ENCODE data around the gene C17orf113. TPM values are rescaled to one million over a fixed set of nuclear protein-coding genes. Genes with fewer than 3 reads are reported as not detected.
A peak's percentile ranks its signal among the peaks of the same experiment; 100 is the strongest.

The C17orf113 gene
- total and polyA plus RNA-seq, 4 donors = 0.12 to 0.17 (median 0.14) TPM; not detected in 1

DNA sequence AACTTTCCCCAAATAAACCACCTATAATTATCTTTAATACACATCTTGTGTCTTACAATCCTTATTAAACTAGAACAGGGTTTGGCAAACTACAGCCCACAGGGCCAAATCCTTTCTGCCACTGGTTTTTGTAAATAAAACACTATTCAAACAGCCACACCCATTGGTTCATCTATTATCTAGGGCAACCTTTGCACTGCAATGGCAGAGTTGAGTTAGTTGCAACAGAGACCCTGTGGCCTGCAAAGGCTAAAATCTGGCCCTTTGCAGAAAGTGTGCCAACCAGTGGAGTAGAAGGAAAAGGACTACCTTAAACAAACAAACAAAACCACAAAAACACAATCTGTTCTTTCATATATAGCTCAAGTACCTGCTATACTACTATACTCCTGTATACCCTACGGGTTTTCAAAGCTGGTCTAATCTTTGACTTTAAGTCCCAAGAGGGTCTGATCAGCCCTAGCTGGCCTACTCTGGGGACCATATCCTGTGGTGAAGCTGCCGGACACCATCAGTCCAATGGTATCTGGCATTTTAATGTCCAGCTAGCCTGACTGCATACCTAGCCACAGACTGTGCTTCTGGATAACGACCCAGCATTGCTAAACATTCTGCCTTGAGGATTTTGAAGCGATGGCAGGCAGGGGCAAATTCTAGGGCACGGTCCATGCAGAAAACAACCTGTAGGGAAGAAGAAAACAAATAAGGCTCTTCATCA, 60.5 kb downstream of the C17orf113 start (continued):
- TF ChIP-seq, protein P1, sequence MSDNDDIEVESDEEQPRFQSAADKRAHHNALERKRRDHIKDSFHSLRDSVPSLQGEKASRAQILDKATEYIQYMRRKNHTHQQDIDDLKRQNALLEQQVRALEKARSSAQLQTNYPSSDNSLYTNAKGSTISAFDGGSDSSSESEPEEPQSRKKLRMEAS (IDR thresholded peaks at IDR 0.05) = peak; percentile 79
- TF ChIP-seq RAD21 (IDR thresholded peaks at IDR 0.05) (peak; percentile 49 to 59), RXRA (IDR thresholded peaks at IDR 0.05) (peak; percentile 87 to 95)
- TF ChIP-seq, protein P2, sequence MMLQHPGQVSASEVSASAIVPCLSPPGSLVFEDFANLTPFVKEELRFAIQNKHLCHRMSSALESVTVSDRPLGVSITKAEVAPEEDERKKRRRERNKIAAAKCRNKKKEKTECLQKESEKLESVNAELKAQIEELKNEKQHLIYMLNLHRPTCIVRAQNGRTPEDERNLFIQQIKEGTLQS (IDR thresholded peaks at IDR 0.05) = peak; percentile 35

DNA sequence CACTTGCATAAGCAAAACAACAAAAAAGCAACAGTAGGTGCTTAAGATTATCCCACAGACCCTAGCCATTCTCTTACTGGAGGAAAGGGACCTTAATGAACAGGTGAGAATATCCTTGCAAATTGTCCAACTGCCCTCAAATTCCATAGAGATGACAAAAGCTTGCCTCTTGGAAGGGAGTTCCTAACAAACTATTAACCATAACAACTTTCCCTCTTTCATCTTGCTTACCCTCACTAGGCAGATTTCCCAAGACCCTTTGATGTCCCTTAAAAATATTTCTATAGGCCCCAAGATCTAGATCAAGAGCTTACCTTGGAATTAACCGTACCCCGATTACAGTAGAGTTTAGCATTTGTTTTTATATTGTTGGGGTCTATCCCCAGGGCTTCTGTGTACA, 62.0 kb downstream of the C17orf113 start:
- DNase-seq (ENCODE audit: low spot score) = no peak
- H3K27me3 ChIP-seq (ENCODE audit: control insufficient read depth in 4 of 4, insufficient read depth in 4 of 4, low read length in 3 of 4) = no peaks in the 10 kb centered on the region
- H3K9ac ChIP-seq (ENCODE audit: low read depth in 1 of 2, low read length in 2 of 2) = no peak overlapping the region
- peaks cover 4 to 28% (median 23%) of the 10 kb centered on the region in 4 donors for H3K4me1 ChIP-seq (ENCODE audit: control insufficient read depth in 4 of 4, insufficient read depth in 4 of 4, low read length in 3 of 4)
- WGBS = 98% methylated on average over 2 of the region's 2 CpGs
- peaks cover 13 to 56% (median 45%) of the 10 kb centered on the region in 4 donors for H3K36me3 ChIP-seq (ENCODE audit: control insufficient read depth in 4 of 4, insufficient read depth in 3 of 4, low read depth in 1 of 4, low read length in 3 of 4)
- H3K27ac ChIP-seq (ENCODE audit: low read depth in 1 of 2, low read length in 2 of 2) = no peak overlapping the region
- H3K4me3 ChIP-seq (ENCODE audit: low read depth in 1 of 3, low read length in 3 of 3) = no peak overlapping the region
- H3K9me3 ChIP-seq (ENCODE audit: control insufficient read depth in 4 of 4, low read length in 3 of 4) = no peaks in the 10 kb centered on the region
- TF ChIP-seq RAD21 (IDR thresholded peaks at IDR 0.05) (no peak), EGR1 (IDR thresholded peaks at IDR 0.05; ENCODE audit: low read depth in 2 of 2) (no peak), JUND (IDR thresholded peaks at IDR 0.05) (no peak), GABPA (IDR thresholded peaks at IDR 0.05 in 1 of 2, conservative IDR thresholded peaks at IDR 0.05 in 1 of 2) (no peak)
- TF ChIP-seq, protein P2 (IDR thresholded peaks at IDR 0.05) = peak; percentile 12
- TF ChIP-seq, protein P3, sequence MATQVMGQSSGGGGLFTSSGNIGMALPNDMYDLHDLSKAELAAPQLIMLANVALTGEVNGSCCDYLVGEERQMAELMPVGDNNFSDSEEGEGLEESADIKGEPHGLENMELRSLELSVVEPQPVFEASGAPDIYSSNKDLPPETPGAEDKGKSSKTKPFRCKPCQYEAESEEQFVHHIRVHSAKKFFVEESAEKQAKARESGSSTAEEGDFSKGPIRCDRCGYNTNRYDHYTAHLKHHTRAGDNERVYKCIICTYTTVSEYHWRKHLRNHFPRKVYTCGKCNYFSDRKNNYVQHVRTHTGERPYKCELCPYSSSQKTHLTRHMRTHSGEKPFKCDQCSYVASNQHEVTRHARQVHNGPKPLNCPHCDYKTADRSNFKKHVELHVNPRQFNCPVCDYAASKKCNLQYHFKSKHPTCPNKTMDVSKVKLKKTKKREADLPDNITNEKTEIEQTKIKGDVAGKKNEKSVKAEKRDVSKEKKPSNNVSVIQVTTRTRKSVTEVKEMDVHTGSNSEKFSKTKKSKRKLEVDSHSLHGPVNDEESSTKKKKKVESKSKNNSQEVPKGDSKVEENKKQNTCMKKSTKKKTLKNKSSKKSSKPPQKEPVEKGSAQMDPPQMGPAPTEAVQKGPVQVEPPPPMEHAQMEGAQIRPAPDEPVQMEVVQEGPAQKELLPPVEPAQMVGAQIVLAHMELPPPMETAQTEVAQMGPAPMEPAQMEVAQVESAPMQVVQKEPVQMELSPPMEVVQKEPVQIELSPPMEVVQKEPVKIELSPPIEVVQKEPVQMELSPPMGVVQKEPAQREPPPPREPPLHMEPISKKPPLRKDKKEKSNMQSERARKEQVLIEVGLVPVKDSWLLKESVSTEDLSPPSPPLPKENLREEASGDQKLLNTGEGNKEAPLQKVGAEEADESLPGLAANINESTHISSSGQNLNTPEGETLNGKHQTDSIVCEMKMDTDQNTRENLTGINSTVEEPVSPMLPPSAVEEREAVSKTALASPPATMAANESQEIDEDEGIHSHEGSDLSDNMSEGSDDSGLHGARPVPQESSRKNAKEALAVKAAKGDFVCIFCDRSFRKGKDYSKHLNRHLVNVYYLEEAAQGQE (IDR thresholded peaks at IDR 0.05) = no peak
- TF ChIP-seq, protein P4, sequence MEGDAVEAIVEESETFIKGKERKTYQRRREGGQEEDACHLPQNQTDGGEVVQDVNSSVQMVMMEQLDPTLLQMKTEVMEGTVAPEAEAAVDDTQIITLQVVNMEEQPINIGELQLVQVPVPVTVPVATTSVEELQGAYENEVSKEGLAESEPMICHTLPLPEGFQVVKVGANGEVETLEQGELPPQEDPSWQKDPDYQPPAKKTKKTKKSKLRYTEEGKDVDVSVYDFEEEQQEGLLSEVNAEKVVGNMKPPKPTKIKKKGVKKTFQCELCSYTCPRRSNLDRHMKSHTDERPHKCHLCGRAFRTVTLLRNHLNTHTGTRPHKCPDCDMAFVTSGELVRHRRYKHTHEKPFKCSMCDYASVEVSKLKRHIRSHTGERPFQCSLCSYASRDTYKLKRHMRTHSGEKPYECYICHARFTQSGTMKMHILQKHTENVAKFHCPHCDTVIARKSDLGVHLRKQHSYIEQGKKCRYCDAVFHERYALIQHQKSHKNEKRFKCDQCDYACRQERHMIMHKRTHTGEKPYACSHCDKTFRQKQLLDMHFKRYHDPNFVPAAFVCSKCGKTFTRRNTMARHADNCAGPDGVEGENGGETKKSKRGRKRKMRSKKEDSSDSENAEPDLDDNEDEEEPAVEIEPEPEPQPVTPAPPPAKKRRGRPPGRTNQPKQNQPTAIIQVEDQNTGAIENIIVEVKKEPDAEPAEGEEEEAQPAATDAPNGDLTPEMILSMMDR (IDR thresholded peaks at IDR 0.05; ENCODE audit: low read depth, low read length, missing input control) = no peak

Other genes starting within 250 kb of the C17orf113 start
- gene P3H4, start 238.7 kb downstream of the C17orf113 start, total RNA-seq = 1 to 10 TPM; 2.6 to 5.6 TPM
- 1 to 10 TPM; 1.7 to 2.0 TPM for gene P3H4, start 238.7 kb downstream of the C17orf113 start, polyA plus RNA-seq
- 10 to 100 TPM in 1 of 2 donors, 1 to 10 TPM in 1; 6.2 to 17.6 TPM for gene FKBP10, start 237.6 kb downstream of the C17orf113 start, total RNA-seq
- gene FKBP10, start 237.6 kb downstream of the C17orf113 start, polyA plus RNA-seq = 1 to 10 TPM in 1 of 2 donors, under 1 TPM in 1; 0.71 to 5.0 TPM
- gene NT5C3B, start 214.4 kb downstream of the C17orf113 start, total RNA-seq = 10 to 100 TPM; 15.3 to 32.0 TPM
- gene NT5C3B, start 214.4 kb downstream of the C17orf113 start, polyA plus RNA-seq = 10 to 100 TPM; 25.1 to 28.8 TPM
- under 1 TPM in 1 of 2 donors, not detected in 1; 0.17 TPM for gene KLHL10, start 212.8 kb downstream of the C17orf113 start, total RNA-seq
- gene KLHL10, start 212.8 kb downstream of the C17orf113 start, polyA plus RNA-seq = under 1 TPM; 0.03 to 0.07 TPM
- 10 to 100 TPM; 11.9 to 12.6 TPM for gene KLHL11, start 185.2 kb downstream of the C17orf113 start, total RNA-seq
- gene KLHL11, start 185.2 kb downstream of the C17orf113 start, polyA plus RNA-seq = 1 to 10 TPM in 1 of 2 donors, under 1 TPM in 1; 0.68 to 2.4 TPM
- 100 to 1,000 TPM in 1 of 2 donors, 10 to 100 TPM in 1; 55.4 to 133 TPM for gene ACLY, start 131.7 kb downstream of the C17orf113 start, total RNA-seq
- gene ACLY, start 131.7 kb downstream of the C17orf113 start, polyA plus RNA-seq = 10 to 100 TPM; 12.1 to 18.8 TPM
- 1 to 10 TPM in 1 of 2 donors, under 1 TPM in 1; 0.25 to 1.0 TPM for gene ODAD4, start 120.0 kb downstream of the C17orf113 start, total RNA-seq
- gene ODAD4, start 120.0 kb downstream of the C17orf113 start, polyA plus RNA-seq = under 1 TPM; 0.07 to 0.21 TPM
- 10 to 100 TPM; 25.3 to 29.6 TPM for gene CNP, start 83.8 kb downstream of the C17orf113 start, total RNA-seq
- 10 to 100 TPM; 30.7 to 38.3 TPM for gene CNP, start 83.8 kb downstream of the C17orf113 start, polyA plus RNA-seq
- gene DNAJC7, start 33.2 kb downstream of the C17orf113 start, total RNA-seq = 10 to 100 TPM; 28.7 to 33.9 TPM
- gene DNAJC7, start 33.2 kb downstream of the C17orf113 start, polyA plus RNA-seq = 10 to 100 TPM; 29.4 to 31.8 TPM
- gene NKIRAS2, start 30.5 kb downstream of the C17orf113 start, total RNA-seq = 10 to 100 TPM; 17.3 to 17.4 TPM
- 10 to 100 TPM; 16.4 to 20.7 TPM for gene NKIRAS2, start 30.5 kb downstream of the C17orf113 start, polyA plus RNA-seq
- under 1 TPM in 1 of 2 donors, not detected in 1; 0.19 TPM for gene ZNF385C, start 47.9 kb upstream of the C17orf113 start, total RNA-seq
- under 1 TPM; 0.03 to 0.06 TPM for gene ZNF385C, start 47.9 kb upstream of the C17orf113 start, polyA plus RNA-seq
- gene DHX58, start 62.1 kb upstream of the C17orf113 start, total RNA-seq = 10 to 100 TPM in 1 of 2 donors, 1 to 10 TPM in 1; 4.0 to 20.2 TPM
- 10 to 100 TPM in 1 of 2 donors, 1 to 10 TPM in 1; 4.3 to 21.9 TPM for gene DHX58, start 62.1 kb upstream of the C17orf113 start, polyA plus RNA-seq
- 10 to 100 TPM in 1 of 2 donors, 1 to 10 TPM in 1; 5.1 to 14.4 TPM for gene KAT2A, start 70.8 kb upstream of the C17orf113 start, total RNA-seq
- 10 to 100 TPM in 1 of 2 donors, 1 to 10 TPM in 1; 7.4 to 11.7 TPM for gene KAT2A, start 70.8 kb upstream of the C17orf113 start, polyA plus RNA-seq
- under 1 TPM; 0.17 to 0.42 TPM for gene HSPB9, start 72.2 kb upstream of the C17orf113 start, total RNA-seq
- 1 to 10 TPM in 1 of 2 donors, under 1 TPM in 1; 0.69 to 4.0 TPM for gene HSPB9, start 72.2 kb upstream of the C17orf113 start, polyA plus RNA-seq
- gene RAB5C, start 104.4 kb upstream of the C17orf113 start, total RNA-seq = 10 to 100 TPM; 53.7 to 60.0 TPM
- gene RAB5C, start 104.4 kb upstream of the C17orf113 start, polyA plus RNA-seq = 100 to 1,000 TPM in 1 of 2 donors, 10 to 100 TPM in 1; 53.5 to 107 TPM
- gene KCNH4, start 130.5 kb upstream of the C17orf113 start, total RNA-seq = not detected
- gene KCNH4, start 130.5 kb upstream of the C17orf113 start, polyA plus RNA-seq = under 1 TPM in 1 of 2 donors, not detected in 1; 0.01 TPM
- gene HCRT, start 134.9 kb upstream of the C17orf113 start, total RNA-seq = not detected
- gene HCRT, start 134.9 kb upstream of the C17orf113 start, polyA plus RNA-seq = not detected
- 10 to 100 TPM; 10.0 to 17.6 TPM for gene GHDC, start 143.9 kb upstream of the C17orf113 start, total RNA-seq
- 10 to 100 TPM; 10.5 to 14.2 TPM for gene GHDC, start 143.9 kb upstream of the C17orf113 start, polyA plus RNA-seq
- gene STAT5B, start 225.8 kb upstream of the C17orf113 start, total RNA-seq = 10 to 100 TPM; 31.0 to 33.9 TPM
- gene STAT5B, start 225.8 kb upstream of the C17orf113 start, polyA plus RNA-seq = 10 to 100 TPM in 1 of 2 donors, 1 to 10 TPM in 1; 6.7 to 12.1 TPM
- gene STAT5A, start 237.9 kb upstream of the C17orf113 start, total RNA-seq = 10 to 100 TPM; 13.7 to 37.7 TPM
- gene STAT5A, start 237.9 kb upstream of the C17orf113 start, polyA plus RNA-seq = 1 to 10 TPM; 1.7 to 4.0 TPM

All from liver (tissue), 9 donors.